ENCODE measurements around the gene GRAMD1A.

Gene GRAMD1A

GRCh38 chr19:35066691-35067563 lies 66.8 kb downstream of the GRAMD1A start (continued):
- TF ChIP-seq AEBP2 (tag by site-specific recombination; IDR thresholded peaks at IDR 0.05; ENCODE audit: borderline replicate concordance): no peak
- 0 out of 2 replicates have a peak, but pooled peaks have one; percentile 40 for TF ChIP-seq REST (tag by site-specific recombination; IDR thresholded peaks at IDR 0.05)
- TF ChIP-seq ZNF221 (tag by site-specific recombination; IDR thresholded peaks at IDR 0.05; ENCODE audit: borderline replicate concordance): no peak
- 0 out of 2 replicates have a peak, but pooled peaks have one; percentile 10 for TF ChIP-seq ZNF785 (tag by site-specific recombination; IDR thresholded peaks at IDR 0.05)
- no peak for TF ChIP-seq TCF7L2 (IDR thresholded peaks at IDR 0.05; ENCODE audit: borderline replicate concordance, low read depth, low read length)
- peak; percentile 34; the same call in 1 of the 2 replicates for TF ChIP-seq IKZF3 (tag by site-specific recombination; IDR thresholded peaks at IDR 0.05)
- no peak for TF ChIP-seq YY1 (tag by site-specific recombination; IDR thresholded peaks at IDR 0.05)
- peak; percentile 48 for TF ChIP-seq ZBTB8A (tag by site-specific recombination; IDR thresholded peaks at IDR 0.05)
- TF ChIP-seq SCRT2 (tag by site-specific recombination; IDR thresholded peaks at IDR 0.05): peak; percentile 83
- peak; percentile 64 for TF ChIP-seq SP7 (tag by site-specific recombination; IDR thresholded peaks at IDR 0.05)
- no peak for TF ChIP-seq ZSCAN18 (tag by site-specific recombination; IDR thresholded peaks at IDR 0.05)
- no peak for TF ChIP-seq ZNF529 (tag by site-specific recombination; IDR thresholded peaks at IDR 0.05; ENCODE audit: insufficient replicate concordance)
- peak; percentile 80; the same call in 1 of the 2 replicates for TF ChIP-seq SCRT1 (tag by site-specific recombination; IDR thresholded peaks at IDR 0.05; ENCODE audit: borderline replicate concordance)
- peak; percentile 11; the same call in 1 of the 2 replicates for TF ChIP-seq ZSCAN4 (tag by site-specific recombination; IDR thresholded peaks at IDR 0.05)
- TF ChIP-seq ZBTB44 (tag by site-specific recombination; IDR thresholded peaks at IDR 0.05): peak; percentile 62
- TF ChIP-seq ZNF184 (tag by site-specific recombination; IDR thresholded peaks at IDR 0.05): no peak
- TF ChIP-seq ZNF645 (tag by site-specific recombination; IDR thresholded peaks at IDR 0.05): no peak
- no peak for TF ChIP-seq ZNF670 (tag by site-specific recombination; IDR thresholded peaks at IDR 0.05; ENCODE audit: low read depth)
- TF ChIP-seq ZNF214 (tag by site-specific recombination; IDR thresholded peaks at IDR 0.05; ENCODE audit: borderline replicate concordance): no peak
- TF ChIP-seq ZNF701 (tag by site-specific recombination; IDR thresholded peaks at IDR 0.05): no peak
- peak; percentile 36; the same call in 1 of the 2 replicates for TF ChIP-seq ZEB2 (tag by site-specific recombination; IDR thresholded peaks at IDR 0.05)
- no peak for TF ChIP-seq ZNF473 (tag by site-specific recombination; IDR thresholded peaks at IDR 0.05)
- TF ChIP-seq BCL11B (tag by site-specific recombination; IDR thresholded peaks at IDR 0.05; ENCODE audit: low read depth): no peak
- no peak for TF ChIP-seq ZNF776 (tag by site-specific recombination; IDR thresholded peaks at IDR 0.05; ENCODE audit: borderline replicate concordance)
- no peak for TF ChIP-seq FEZF1 (tag by site-specific recombination; IDR thresholded peaks at IDR 0.05)
- TF ChIP-seq ZNF600 (tag by site-specific recombination; IDR thresholded peaks at IDR 0.05): peak; percentile 88
- TF ChIP-seq ZFP69B (tag by site-specific recombination; IDR thresholded peaks at IDR 0.05): no peak
- TF ChIP-seq ZNF747 (tag by site-specific recombination; IDR thresholded peaks at IDR 0.05): no peak
- TF ChIP-seq ZNF112 (tag by site-specific recombination; IDR thresholded peaks at IDR 0.05): no peak
